HepG2 (cell line): ENCODE measurements around the gene ABCC8. TPM values are rescaled to one million over a fixed set of nuclear protein-coding genes. Genes with fewer than 3 reads are reported as not detected.

Source experiments
- MTA1 ChIP-seq: sonication (generic); formaldehyde crosslinking; IDR thresholded peaks from 2 replicates; pipeline ENCODE4 v1.4.0; 2020; ENCODE audit warnings: missing genetic modification reagents, mild to moderate bottlenecking, borderline replicate concordance
- POLR2A ChIP-seq, 2 experiments: IDR thresholded peaks; 2 replicates each; pipeline ENCODE4 v1.6.1; 2011; ENCODE audit warnings: low read depth in 2 of 2, low read length in 2 of 2, mild to moderate bottlenecking in 1 of 2, moderate library complexity in 1 of 2; ENCODE audit not compliant: insufficient read depth in 1 of 2
- SP4 ChIP-seq: sonication (generic); formaldehyde crosslinking; IDR thresholded peaks from 2 replicates; pipeline ENCODE4 v1.8.1; 2023; ENCODE audit warnings: mild to moderate bottlenecking, missing genetic modification reagents
- TOPORS ChIP-seq: sonication (generic); formaldehyde crosslinking; IDR thresholded peaks from 2 replicates; pipeline ENCODE4 v1.8.0; 2023; ENCODE audit warnings: mild to moderate bottlenecking, missing genetic modification reagents
- ZNF703 ChIP-seq: sonication (generic); formaldehyde crosslinking; IDR thresholded peaks from 2 replicates; pipeline ENCODE4 v1.5.1; 2020; ENCODE audit warnings: missing genetic modification reagents, mild to moderate bottlenecking, moderate library complexity, borderline replicate concordance
- ZNF746 ChIP-seq: sonication (generic); formaldehyde crosslinking; IDR thresholded peaks from 2 replicates; pipeline ENCODE4 v1.8.0; 2022; ENCODE audit warnings: mild to moderate bottlenecking, missing genetic modification reagents
- ZSCAN21 ChIP-seq: sonication (generic); formaldehyde crosslinking; IDR thresholded peaks from 2 replicates; pipeline ENCODE4 v1.8.0; 2022; ENCODE audit warnings: mild to moderate bottlenecking, missing genetic modification reagents, moderate library complexity, borderline replicate concordance
- polyA plus RNA-seq, 8 experiments: library from polyadenylated mRNA; depleted of rRNA in 3 of 8; stranded (reverse) in 7 of 8; unstranded in 1 of 8; fragments of >200 nt; fragmentation: Illumina TruSeq in 4 of 8; extraction: Trizol in 4 of 8; gene quantifications; 2 replicates each; pipeline versions ENCODE4 v1.2.1 to v1.2.3, GENCODE V29; 2011 to 2016; ENCODE audit warnings: low read depth in 4 of 8, missing spikeins in 1 of 8, mixed read lengths in 1 of 8; ENCODE audit not compliant: insufficient read depth in 1 of 8
- total RNA-seq, 5 experiments: library from RNA; depleted of rRNA; stranded (reverse); fragments of >200 nt; fragmentation: Illumina TruSeq; extraction: Trizol; gene quantifications; 2 replicates each; pipeline ENCODE4 v1.2.3, GENCODE V29; 2016; ENCODE audit warnings: low read depth in 1 of 5
- TF ChIP-seq, protein P1 (sequence below), 2 experiments: sonication (generic) in 1 of 2; formaldehyde crosslinking in 1 of 2; IDR thresholded peaks; 2 replicates each; pipeline versions ENCODE4 v1.5.1 to v1.6.1; 2011 to 2020; ENCODE audit warnings: borderline replicate concordance in 1 of 2, low read depth in 1 of 2, low read length in 1 of 2, mild to moderate bottlenecking in 1 of 2, missing genetic modification reagents in 1 of 2, moderate library complexity in 1 of 2
- TF ChIP-seq, protein P2 (sequence below): sonication (generic); formaldehyde crosslinking; IDR thresholded peaks from 2 replicates; pipeline ENCODE4 v1.8.1; 2023; ENCODE audit warnings: mild to moderate bottlenecking, missing genetic modification reagents
- TF ChIP-seq, protein P3 (sequence below): IDR thresholded peaks from 2 replicates; pipeline ENCODE4 v1.6.1; 2012; ENCODE audit warnings: low read length, improper control_type of control experiment
- TF ChIP-seq, protein P4 (sequence below): sonication (generic); formaldehyde crosslinking; IDR thresholded peaks from 2 replicates; pipeline ENCODE4 v1.5.1; 2020; ENCODE audit warnings: missing genetic modification reagents, mild to moderate bottlenecking, borderline replicate concordance
- TF ChIP-seq, protein P5 (sequence below): sonication (generic); formaldehyde crosslinking; IDR thresholded peaks from 2 replicates; pipeline ENCODE4 v1.8.0; 2022; ENCODE audit warnings: missing genetic modification reagents, mild to moderate bottlenecking, inconsistent platforms, borderline replicate concordance

ABCC8 gene
- total and polyA plus RNA-seq, 2 of the 13 experiments (the other 11 are each of a cell fraction or from before 2014, with no cell fraction given), result not detected

DNA sequence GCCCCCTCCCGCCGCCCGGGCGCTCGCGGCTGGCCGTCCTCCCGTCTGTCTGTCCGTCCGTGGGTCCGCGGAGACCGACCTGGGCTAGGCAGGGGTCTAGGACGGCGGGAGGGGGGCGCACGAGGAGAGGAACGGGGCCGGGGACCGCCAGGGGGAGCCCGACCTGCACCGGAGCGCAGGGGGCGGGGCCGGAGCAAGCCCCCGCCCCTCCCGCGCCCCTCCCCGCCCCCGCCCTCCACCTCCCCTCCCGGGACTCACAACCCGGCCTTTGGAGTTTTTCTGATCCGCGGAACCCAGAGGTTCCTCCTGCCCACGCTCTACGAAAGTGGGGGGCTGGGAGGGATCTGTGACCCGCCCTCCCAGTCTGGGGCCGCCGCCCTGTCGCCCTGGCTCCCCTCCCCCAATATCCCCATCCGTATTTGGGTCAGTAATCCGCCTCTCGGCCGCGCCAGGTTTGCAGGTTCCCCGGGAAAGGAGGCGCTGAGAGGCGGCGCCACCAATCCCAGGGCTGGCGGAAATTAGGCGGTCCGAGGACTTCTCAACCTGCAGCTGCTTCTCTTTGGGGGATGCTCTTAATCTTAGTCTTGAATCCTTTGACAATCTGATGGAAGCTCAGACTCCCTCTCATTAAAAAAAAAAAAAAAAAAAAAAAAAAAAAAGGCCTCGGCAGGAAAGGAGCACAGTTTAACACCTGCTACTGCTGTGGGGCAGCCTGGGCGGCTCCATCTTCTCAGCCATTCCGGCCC is 87.3 kb downstream of the ABCC8 start (continued):
- TF ChIP-seq, protein P1, sequence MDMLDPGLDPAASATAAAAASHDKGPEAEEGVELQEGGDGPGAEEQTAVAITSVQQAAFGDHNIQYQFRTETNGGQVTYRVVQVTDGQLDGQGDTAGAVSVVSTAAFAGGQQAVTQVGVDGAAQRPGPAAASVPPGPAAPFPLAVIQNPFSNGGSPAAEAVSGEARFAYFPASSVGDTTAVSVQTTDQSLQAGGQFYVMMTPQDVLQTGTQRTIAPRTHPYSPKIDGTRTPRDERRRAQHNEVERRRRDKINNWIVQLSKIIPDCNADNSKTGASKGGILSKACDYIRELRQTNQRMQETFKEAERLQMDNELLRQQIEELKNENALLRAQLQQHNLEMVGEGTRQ (IDR thresholded peaks at IDR 0.05; ENCODE audit: low read depth, low read length), result no peak
- TF ChIP-seq, protein P1 (CRISPR knock-in tag; IDR thresholded peaks at IDR 0.05; ENCODE audit: borderline replicate concordance), result no peak
- TF ChIP-seq ZNF703 (CRISPR knock-in tag) (no peak), POLR2A (IDR thresholded peaks at IDR 0.05; ENCODE audit: insufficient read depth in 1 of 2, low read depth in 2 of 2, low read length in 2 of 2) (no peak), MTA1 (CRISPR knock-in tag) (no peak), SP4 (CRISPR knock-in tag) (peak; percentile 68), ZSCAN21 (CRISPR knock-in tag) (no peak), TOPORS (CRISPR knock-in tag) (no peak), ZNF746 (no peak)
- TF ChIP-seq, protein P2, sequence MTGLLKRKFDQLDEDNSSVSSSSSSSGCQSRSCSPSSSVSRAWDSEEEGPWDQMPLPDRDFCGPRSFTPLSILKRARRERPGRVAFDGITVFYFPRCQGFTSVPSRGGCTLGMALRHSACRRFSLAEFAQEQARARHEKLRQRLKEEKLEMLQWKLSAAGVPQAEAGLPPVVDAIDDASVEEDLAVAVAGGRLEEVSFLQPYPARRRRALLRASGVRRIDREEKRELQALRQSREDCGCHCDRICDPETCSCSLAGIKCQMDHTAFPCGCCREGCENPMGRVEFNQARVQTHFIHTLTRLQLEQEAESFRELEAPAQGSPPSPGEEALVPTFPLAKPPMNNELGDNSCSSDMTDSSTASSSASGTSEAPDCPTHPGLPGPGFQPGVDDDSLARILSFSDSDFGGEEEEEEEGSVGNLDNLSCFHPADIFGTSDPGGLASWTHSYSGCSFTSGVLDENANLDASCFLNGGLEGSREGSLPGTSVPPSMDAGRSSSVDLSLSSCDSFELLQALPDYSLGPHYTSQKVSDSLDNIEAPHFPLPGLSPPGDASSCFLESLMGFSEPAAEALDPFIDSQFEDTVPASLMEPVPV (CRISPR knock-in tag), result 0 out of 2 replicates have a peak, but pooled peaks have one; percentile 45
- TF ChIP-seq, protein P3, sequence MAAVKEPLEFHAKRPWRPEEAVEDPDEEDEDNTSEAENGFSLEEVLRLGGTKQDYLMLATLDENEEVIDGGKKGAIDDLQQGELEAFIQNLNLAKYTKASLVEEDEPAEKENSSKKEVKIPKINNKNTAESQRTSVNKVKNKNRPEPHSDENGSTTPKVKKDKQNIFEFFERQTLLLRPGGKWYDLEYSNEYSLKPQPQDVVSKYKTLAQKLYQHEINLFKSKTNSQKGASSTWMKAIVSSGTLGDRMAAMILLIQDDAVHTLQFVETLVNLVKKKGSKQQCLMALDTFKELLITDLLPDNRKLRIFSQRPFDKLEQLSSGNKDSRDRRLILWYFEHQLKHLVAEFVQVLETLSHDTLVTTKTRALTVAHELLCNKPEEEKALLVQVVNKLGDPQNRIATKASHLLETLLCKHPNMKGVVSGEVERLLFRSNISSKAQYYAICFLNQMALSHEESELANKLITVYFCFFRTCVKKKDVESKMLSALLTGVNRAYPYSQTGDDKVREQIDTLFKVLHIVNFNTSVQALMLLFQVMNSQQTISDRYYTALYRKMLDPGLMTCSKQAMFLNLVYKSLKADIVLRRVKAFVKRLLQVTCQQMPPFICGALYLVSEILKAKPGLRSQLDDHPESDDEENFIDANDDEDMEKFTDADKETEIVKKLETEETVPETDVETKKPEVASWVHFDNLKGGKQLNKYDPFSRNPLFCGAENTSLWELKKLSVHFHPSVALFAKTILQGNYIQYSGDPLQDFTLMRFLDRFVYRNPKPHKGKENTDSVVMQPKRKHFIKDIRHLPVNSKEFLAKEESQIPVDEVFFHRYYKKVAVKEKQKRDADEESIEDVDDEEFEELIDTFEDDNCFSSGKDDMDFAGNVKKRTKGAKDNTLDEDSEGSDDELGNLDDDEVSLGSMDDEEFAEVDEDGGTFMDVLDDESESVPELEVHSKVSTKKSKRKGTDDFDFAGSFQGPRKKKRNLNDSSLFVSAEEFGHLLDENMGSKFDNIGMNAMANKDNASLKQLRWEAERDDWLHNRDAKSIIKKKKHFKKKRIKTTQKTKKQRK, result no peak
- TF ChIP-seq, protein P4, sequence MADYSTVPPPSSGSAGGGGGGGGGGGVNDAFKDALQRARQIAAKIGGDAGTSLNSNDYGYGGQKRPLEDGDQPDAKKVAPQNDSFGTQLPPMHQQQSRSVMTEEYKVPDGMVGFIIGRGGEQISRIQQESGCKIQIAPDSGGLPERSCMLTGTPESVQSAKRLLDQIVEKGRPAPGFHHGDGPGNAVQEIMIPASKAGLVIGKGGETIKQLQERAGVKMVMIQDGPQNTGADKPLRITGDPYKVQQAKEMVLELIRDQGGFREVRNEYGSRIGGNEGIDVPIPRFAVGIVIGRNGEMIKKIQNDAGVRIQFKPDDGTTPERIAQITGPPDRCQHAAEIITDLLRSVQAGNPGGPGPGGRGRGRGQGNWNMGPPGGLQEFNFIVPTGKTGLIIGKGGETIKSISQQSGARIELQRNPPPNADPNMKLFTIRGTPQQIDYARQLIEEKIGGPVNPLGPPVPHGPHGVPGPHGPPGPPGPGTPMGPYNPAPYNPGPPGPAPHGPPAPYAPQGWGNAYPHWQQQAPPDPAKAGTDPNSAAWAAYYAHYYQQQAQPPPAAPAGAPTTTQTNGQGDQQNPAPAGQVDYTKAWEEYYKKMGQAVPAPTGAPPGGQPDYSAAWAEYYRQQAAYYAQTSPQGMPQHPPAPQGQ (CRISPR knock-in tag), result no peak
- TF ChIP-seq, protein P5, sequence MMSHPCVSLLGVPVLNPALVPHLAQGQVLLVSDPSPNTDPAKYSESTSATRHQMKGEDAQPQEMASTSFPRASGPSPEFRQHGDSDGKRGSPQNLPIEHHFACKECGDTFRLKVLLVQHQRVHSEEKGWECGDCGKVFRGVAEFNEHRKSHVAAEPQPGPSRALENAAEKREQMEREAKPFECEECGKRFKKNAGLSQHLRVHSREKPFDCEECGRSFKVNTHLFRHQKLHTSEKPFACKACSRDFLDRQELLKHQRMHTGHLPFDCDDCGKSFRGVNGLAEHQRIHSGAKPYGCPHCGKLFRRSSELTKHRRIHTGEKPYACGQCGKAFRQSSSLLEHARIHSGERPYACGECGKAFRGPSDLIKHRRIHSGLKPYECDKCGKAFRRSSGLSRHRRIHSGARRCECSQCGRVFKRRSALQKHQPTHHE (CRISPR knock-in tag), result no peak
